GM19035 (cell line): ENCODE data around the gene SMAP1.

ENCODE experiments used
- ATAC-seq: cut with Tn5 transposase; IDR thresholded peaks from one replicate; pipeline ENCODE4 v1.9.1; 2021; ENCODE audit not compliant: unreplicated experiment

The SMAP1 gene

DNA sequence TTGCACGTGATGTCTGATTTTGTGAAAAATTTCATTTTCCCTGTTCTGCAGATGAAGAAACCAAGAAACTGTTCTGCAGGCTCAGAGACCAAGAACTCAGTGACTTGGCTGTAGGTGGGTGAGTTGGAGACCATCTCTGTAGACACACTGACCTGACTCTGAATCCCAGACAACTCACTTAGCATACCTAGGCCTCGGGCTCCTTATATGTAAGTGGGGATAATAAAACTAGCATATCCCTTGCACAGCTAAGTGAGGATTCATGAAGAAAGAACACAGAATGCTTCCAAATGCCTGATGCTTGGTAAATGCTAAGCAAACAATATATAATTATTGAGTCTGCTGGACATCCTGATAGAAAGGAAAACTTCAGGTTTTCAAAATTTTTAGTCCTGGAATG lies 218.4 kb downstream of the SMAP1 start:
- no peak for ATAC-seq

DNA sequence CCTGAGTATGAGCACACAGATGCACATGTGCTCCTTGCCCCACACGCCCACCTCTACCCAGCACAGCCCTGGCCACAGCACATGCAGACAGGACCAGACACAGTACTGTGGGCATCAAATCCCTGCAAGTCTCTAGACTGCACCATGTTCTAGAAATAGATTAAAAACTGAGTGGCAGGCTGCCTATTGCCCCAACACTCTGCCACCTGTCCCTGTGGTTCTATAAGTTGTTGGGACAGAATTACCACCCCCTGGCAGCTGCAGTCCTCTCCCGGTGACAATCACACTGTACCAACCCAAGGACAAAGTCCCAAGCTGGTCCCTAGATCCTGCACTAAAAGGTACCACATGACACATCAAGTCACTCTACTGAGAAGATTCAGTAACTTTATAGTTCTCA lies 219.0 kb downstream of the SMAP1 start:
- ATAC-seq, result no peak

DNA sequence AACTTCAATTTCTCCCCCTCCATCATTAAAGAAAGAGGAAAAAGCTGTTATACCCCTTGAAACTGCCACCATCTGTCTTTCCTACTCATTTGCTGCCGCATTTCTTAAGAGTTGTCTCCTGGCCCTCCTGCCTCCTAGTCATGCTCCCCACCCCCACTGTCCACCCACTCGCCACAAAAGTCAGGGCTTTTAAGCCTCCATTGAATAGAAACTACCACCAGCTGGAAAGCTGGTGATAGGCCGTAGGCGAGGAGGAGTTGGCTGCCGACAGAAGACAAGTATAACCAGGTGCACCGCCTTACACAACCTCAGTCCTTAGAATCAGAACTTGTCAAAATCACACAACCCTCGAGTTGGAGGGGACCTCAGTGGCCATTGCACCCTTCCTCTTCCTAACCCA lies 221.6 kb downstream of the SMAP1 start:
- no peak for ATAC-seq

DNA sequence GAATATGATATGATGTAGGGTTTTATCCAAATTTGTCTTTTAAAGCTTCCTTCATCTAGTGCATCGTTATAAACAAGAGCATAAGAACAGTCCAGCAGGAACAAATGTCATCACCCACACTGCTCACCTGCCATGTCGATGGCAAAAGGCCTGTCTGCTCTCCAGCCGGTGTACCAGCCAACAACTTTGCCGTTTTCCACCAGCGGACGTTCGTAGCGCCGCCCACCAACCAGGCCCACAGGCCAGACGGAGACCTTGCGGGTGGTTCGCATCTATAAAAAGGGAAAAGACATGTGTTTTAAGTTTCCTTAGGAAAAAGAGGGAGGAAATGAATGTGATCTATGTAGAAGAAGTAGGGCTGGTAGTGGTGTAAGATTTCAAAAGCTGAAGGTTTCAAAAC lies 226.3 kb downstream of the SMAP1 start:
- ATAC-seq, result no peak

DNA sequence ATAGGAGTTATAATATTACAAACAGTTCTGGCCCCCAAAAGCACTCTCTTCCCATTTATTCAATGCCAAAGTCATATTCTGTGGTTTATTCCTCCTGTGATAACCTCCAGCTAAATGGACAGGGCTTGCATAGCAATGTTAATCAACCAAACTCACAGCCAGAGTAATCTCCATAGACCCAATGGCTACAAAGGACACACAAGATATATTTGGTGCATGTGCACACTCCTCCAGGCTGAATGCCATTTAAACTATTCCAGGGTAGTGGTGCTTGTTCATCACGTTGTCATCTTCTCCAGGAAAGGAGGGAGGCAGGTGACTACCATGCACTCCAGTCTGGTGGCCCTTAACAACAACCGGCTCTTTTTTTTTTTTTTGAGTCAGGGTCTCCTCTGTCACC lies 232.4 kb downstream of the SMAP1 start:
- no peak for ATAC-seq

DNA sequence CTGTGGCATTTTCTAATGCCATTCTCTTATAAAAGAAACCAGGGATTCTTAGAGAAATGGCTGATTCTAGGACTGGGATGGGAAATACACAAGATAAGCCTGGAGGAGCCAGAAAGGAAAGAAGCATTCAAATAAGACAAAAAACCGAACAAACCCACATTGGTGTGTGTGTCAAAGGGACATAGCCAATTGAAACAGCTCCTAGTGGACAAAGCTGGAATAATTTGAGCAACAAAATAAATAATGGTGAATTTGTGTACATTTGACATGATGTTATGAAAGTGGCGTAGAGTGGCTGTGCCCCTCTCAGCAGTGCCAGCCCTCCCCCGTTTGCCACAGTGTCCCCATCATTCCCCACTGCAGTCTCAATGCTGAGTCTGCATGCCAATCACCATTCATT lies 233.6 kb downstream of the SMAP1 start:
- ATAC-seq, result no peak

DNA sequence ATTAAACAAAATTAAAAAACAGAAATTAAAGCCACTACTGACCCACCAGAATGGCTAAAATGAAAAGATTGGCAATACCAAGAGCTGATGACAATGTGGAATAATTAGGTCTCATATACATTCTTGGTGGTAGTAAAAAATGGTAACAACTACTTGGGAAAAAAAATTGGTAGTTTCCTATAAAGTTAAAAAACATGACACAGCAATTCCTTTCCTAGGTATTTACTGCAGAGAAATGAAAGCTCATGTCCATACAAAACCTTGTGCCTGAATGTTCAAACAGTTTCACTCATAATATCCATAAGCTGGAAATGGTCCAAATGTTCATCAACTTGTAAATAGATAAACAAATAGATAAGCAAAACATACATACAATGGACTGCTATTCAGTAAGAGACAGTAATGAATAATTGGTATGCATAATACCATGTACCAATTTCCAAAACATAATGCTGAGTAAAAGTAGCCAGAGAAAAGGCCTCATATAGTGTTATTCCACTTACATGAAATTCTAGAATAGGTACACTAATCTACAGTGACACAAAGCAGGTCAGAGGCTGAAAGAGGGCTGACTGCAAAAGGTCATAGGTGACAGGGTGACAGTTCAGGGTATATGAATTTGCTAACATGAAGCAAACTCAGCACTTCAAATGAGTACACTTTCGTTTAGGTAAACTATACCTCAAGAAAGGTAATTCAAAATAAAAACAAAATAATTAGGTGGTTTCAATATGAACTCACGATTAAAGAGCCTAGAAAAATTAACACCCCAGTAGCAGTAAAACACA lies 236.2 kb downstream of the SMAP1 start:
- ATAC-seq, result no peak

DNA sequence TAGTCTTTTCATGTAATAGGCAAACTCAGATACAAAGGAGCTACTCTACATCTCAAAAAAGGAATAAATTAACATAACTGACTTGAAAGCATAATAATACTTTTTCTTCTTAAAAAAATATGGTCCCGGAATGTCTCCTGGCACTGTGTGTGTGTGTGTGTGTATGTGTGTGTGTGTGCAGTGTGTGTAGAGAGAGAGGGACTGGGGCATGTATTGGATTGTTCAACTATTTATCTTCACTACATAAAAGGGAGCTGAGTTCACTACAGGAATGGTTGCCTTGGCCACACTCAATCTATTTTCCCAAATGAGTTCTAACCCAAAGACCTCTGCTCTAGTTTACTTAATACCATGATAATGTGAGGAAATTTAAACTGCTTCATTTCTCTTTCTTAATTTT lies 238.1 kb downstream of the SMAP1 start:
- ATAC-seq, result no peak
